C4-2B (cell line): ENCODE data around the gene ST6GALNAC3.
"Not testable (repeated sequence)": the region's sequence is repeated elsewhere in the genome, so short reads cannot be mapped to it uniquely, and the experiment has no call there.

Source experiments
- H3K27ac ChIP-seq: fragments of 450-650 bp; 2 replicates; pipeline ENCODE4 v1.5.1; 2017
- ZFX ChIP-seq: fragments of 450-650 bp; IDR thresholded peaks from 2 replicates; pipeline ENCODE4 v1.6.1; 2017
- TF ChIP-seq, protein P1 (sequence below): fragments of 450-650 bp; conservative IDR thresholded peaks from 2 replicates; pipeline ENCODE4 v1.5.1; 2017; ENCODE audit warnings: mild to moderate bottlenecking

The ST6GALNAC3 gene

DNA sequence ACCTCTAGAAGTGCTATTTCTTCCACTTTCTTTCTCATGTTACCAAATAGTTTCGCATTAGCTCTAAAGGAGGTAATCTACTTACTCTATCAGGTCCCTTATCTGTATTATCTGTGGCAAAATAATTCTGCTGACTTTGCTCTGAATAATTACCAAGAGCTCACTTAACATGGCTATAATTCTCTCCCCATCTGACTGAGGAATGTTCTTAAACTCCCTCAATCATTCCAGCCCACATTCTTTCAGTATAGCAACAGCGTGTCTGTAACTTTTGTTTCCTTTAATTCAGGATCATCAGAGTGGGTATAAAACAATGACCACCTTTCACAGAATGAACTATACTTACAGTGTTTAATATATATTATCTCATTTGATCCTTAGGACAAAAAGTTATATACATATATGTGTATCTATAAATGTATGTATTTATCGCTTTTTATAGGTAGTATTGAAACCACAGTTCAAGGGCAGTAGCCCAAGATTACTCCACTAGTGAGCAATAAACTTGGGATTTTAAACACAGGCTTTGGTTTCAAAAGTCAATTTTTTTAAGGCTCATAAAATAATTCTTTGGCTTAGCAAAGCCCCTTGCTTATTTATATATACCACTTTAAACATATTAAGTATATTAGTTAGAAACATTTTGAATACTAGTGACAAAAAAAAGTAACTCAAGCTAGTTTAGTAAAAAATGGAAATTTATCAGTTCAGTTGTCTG lies 36.1 kb upstream of the ST6GALNAC3 start:
- H3K27ac ChIP-seq, result no peak overlapping the region
- no peak for TF ChIP-seq ZFX
- TF ChIP-seq, protein P1, sequence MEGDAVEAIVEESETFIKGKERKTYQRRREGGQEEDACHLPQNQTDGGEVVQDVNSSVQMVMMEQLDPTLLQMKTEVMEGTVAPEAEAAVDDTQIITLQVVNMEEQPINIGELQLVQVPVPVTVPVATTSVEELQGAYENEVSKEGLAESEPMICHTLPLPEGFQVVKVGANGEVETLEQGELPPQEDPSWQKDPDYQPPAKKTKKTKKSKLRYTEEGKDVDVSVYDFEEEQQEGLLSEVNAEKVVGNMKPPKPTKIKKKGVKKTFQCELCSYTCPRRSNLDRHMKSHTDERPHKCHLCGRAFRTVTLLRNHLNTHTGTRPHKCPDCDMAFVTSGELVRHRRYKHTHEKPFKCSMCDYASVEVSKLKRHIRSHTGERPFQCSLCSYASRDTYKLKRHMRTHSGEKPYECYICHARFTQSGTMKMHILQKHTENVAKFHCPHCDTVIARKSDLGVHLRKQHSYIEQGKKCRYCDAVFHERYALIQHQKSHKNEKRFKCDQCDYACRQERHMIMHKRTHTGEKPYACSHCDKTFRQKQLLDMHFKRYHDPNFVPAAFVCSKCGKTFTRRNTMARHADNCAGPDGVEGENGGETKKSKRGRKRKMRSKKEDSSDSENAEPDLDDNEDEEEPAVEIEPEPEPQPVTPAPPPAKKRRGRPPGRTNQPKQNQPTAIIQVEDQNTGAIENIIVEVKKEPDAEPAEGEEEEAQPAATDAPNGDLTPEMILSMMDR, result no peak

DNA sequence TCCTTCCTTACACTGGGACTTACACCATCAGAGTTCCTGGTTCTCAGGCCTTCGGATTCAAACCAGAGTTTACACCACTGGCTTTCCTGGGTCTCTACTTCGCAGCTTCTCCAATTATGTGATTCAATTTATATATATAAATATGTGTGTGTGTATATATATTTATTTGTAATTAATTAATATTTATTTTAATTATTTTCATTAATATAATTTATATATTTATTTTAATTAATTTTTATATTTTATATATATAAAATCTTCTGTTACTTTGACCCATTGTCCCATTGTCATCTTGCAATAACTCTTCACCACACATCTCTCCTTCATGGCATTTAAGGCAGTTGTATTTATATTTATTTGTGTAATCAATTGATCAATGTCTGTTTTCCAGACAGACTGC lies 28.4 kb upstream of the ST6GALNAC3 start:
- H3K27ac ChIP-seq, result no peak overlapping the region
- TF ChIP-seq, protein P1, result no peak
- TF ChIP-seq ZFX, result no peak

DNA sequence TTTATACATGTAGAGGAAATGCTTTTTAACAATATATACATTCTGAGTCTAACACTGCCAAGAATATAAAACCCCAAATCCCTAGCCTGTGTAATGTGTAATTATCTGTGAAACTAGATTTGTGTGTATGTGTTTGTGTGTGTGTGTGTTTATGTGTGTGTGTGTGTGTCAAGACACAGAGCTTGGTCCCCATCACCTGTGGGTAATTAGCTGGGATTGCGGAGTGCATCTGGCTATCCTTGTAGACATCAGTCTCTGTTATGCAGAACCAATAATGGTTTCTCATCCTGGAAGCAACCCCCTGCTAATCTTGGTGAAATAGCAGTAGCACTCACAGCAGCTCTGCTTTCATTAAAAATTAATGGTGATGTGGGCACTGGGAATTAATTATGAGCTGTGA lies 26.3 kb upstream of the ST6GALNAC3 start:
- TF ChIP-seq, protein P1, result no peak
- no peak for TF ChIP-seq ZFX
- H3K27ac ChIP-seq, result no peak overlapping the region

DNA sequence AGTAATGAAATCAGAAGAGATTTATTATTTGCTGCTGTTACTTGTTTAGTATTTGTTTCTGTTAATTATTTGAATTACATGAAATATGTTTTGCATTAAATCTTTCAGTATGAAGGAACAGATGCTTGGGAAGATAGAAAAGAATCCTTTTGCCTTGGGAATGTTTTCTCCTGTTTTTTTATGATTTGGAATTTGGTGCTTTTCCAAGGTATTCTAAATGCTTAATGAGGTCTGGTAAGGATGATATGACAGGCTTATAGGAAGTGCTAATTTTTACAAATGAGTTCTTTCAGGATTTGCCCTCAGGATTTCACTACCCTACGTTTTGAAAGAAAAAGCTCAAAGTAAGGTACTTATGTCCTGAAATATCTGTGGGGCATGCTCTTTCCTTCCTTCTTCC lies 25.6 kb upstream of the ST6GALNAC3 start:
- TF ChIP-seq, protein P1, result no peak
- no peak overlapping the region for H3K27ac ChIP-seq

DNA sequence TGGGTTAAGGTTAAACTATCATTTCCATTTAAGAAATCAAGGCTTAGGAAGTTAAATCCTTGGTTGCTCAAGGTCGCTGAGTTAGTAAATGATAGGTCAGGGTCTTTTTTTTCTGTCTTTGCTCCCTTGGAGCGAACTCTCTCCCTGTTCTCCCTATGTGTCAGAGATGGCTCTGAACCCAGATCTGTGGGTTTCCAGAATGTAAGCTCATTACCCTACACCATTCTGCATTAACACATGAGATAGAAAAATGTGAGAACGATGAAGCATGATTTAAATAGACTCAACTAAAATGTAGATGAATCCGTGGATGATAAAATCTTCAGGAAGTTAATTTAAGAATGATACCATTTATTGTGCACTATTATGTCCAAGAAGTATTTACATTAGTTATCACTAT lies 25.0 kb upstream of the ST6GALNAC3 start:
- no peak for TF ChIP-seq ZFX
- TF ChIP-seq, protein P1, result no peak
- no peak overlapping the region for H3K27ac ChIP-seq

DNA sequence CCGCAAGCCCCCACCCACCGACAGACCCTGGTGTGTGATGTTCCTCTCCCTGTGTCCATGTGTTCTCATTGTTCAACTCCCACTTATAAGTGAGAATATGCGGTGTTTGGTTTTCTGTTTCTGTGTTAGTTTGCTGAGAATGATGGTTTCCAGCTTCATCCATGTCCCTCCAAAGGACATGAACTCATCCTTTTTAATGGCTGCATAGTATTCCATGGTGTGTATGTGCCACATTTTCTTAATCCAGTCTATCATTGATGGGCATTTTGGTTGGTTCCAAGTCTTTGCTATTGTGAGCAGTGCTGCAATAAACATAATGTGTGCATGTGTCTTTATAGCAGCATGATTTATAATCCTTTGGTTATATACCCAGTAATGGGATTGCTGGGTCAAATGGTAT lies 24.5 kb upstream of the ST6GALNAC3 start:
- H3K27ac ChIP-seq, result not testable (repeated sequence)

DNA sequence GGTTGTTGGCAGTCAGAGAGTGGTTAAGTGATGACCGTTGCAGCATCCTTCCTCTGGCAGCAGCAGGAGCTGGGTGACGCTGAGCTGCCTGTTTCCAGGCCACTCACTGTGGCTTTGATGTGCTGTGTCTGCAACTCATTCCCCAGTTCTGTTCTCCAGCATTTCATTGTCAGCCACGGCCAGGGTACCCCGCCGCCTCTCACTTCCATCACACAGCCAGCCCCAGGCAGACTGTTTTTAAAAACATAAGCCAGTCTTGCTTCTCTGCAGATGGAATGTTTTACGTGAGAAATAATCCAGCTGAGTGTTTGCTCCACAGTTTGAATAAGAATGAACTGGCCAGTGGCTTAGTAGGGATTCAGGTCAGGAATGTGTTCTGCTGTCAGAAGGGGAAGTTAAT lies 21.5 kb upstream of the ST6GALNAC3 start:
- TF ChIP-seq, protein P1, result no peak
- TF ChIP-seq ZFX, result no peak
- no peak overlapping the region for H3K27ac ChIP-seq

DNA sequence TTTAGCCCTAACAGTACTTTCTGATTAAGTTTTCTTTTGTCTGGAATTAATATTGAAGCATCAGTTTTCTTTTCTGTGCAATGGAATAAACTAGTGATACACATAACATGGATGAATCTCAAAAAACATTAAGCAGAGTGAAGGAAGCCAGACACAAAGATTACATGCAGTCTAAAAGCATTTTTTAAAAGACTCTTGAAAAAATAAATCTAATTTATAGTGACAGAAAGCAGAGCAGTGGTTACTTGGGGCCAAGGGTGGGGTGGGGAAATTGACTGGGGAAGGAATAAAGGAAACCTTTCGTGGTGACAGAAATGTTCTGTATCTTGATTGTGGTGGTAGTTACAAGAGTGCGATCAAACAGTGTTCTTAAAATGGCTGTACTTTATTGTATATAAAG lies 20.2 kb upstream of the ST6GALNAC3 start:
- no peak overlapping the region for H3K27ac ChIP-seq
- TF ChIP-seq, protein P1, result no peak
- TF ChIP-seq ZFX, result no peak
